ENCODE results near the gene CDCA4.

GRCh38 chr14:105034315-105035039 is 13.6 kb upstream of the CDCA4 start:
- no peak for TF ChIP-seq POLR2AphosphoS5 (IDR thresholded peaks at IDR 0.05; ENCODE audit: low read depth, low read length)
- TF ChIP-seq REST (IDR thresholded peaks at IDR 0.05; ENCODE audit: insufficient read depth in 1 of 2, low read depth in 2 of 2, low read length in 2 of 2): no peak
- TF ChIP-seq SIN3A (IDR thresholded peaks at IDR 0.05; ENCODE audit: borderline replicate concordance, insufficient read depth, low read length): no peak
- TF ChIP-seq FOXP2 (optimal IDR thresholded peaks at IDR 0.05; ENCODE audit: borderline replicate concordance, extremely low read depth, extremely low read length, insufficient read depth): no peak
